ENCODE measurements around the gene DHTKD1. TPM values are rescaled to one million over a fixed set of nuclear protein-coding genes. Genes with fewer than 3 reads are reported as not detected.

DHTKD1 gene
- total RNA-seq, 1 experiment from 2014 or later = 20.6 TPM

- intact Hi-C loops (cut with micrococcal nuclease) = no loop called here
- no peaks in the 10 kb centered on the region for H3K36me3 ChIP-seq (ENCODE audit: control insufficient read depth in 1 of 2, insufficient read depth in 2 of 2, low read length in 2 of 2)
- no peak overlapping the region for H3K9ac ChIP-seq (ENCODE audit: low read length)
- BruUV-seq (replicated peaks) = no TSS peak
- H2AFZ ChIP-seq (ENCODE audit: low read depth, low read length, poor library complexity, severe bottlenecking) = no peak overlapping the region
- peaks cover 6 to 12% of the 10 kb centered on the region in 2 experiments; a peak in 3 of 4 replicates for H3K4me1 ChIP-seq (ENCODE audit: control insufficient read depth in 1 of 2, insufficient read depth in 2 of 2, low read length in 2 of 2)
- POLR2A ChIA-PET = no interaction called here
- no peaks in the 10 kb centered on the region for H3K79me2 ChIP-seq (ENCODE audit: insufficient read depth, low read length)
- TF ChIP-seq EZH2 (IDR thresholded peaks at IDR 0.05) (no peak), SRF (IDR thresholded peaks at IDR 0.05; ENCODE audit: low read depth) (no peak), FOSL1 (IDR thresholded peaks at IDR 0.05; ENCODE audit: low read depth) (no peak), POLR2A (IDR thresholded peaks at IDR 0.05; ENCODE audit: borderline replicate concordance, extremely low read depth, insufficient read depth, insufficient read length) (no peak), EZH2phosphoT487 (IDR thresholded peaks at IDR 0.05; ENCODE audit: borderline replicate concordance) (no peak), ZBTB33 (IDR thresholded peaks at IDR 0.05; ENCODE audit: extremely low read depth, insufficient replicate concordance, low read length) (no peak), EGR1 (IDR thresholded peaks at IDR 0.05; ENCODE audit: low read depth) (no peak)
- H3K27ac ChIP-seq (ENCODE audit: low read depth, low read length) = no peak overlapping the region
- DNase-seq (ENCODE audit: low read depth, low spot score) (no peak), ATAC-seq (no peak)
- RAD21 ChIA-PET (ENCODE audit: low non-redundant PET in 1 of 2, low total read pairs in 2 of 2, uncharacterized antibody in 2 of 2, unreplicated experiment in 2 of 2) = no interaction called here
- no peak overlapping the region for H3K4me2 ChIP-seq (ENCODE audit: low read length)
- no peaks in the 10 kb centered on the region for H3K9me2 ChIP-seq (ENCODE audit: insufficient read depth)
- no peaks in the 10 kb centered on the region for H3K27me3 ChIP-seq (ENCODE audit: insufficient read depth, low read length)
- H4K20me1 ChIP-seq (ENCODE audit: insufficient read depth) = no peaks in the 10 kb centered on the region
- CTCF ChIA-PET = no interaction called here
- no peak overlapping the region for H3K4me3 ChIP-seq (replicated peaks in 1 of 2; ENCODE audit: low read depth in 1 of 2, low read length in 2 of 2)
- H3K9me3 ChIP-seq (ENCODE audit: control insufficient read depth in 1 of 2, insufficient read depth in 1 of 2, low read depth in 1 of 2, low read length in 2 of 2) = no peaks in the 10 kb centered on the region
Observed at GRCh38 chr10:12063483-12063818, 5.3 kb upstream of the DHTKD1 start.

- Histone ChIP-seq H3K79me2 (ENCODE audit: insufficient read depth, low read length) (peaks cover 12% of the 10 kb centered on the region), H3K9me2 (ENCODE audit: insufficient read depth) (no peaks in the 10 kb centered on the region), H2AFZ (ENCODE audit: low read depth, low read length, poor library complexity, severe bottlenecking) (no peak overlapping the region), H3K9me3 (ENCODE audit: control insufficient read depth in 1 of 2, insufficient read depth in 1 of 2, low read depth in 1 of 2, low read length in 2 of 2) (no peaks in the 10 kb centered on the region), H4K20me1 (ENCODE audit: insufficient read depth) (no peaks in the 10 kb centered on the region), H3K4me2 (ENCODE audit: low read length) (no peak overlapping the region), H3K9ac (ENCODE audit: low read length) (no peak overlapping the region), H3K36me3 (ENCODE audit: control insufficient read depth in 1 of 2, insufficient read depth in 2 of 2, low read length in 2 of 2) (no peaks in the 10 kb centered on the region), H3K27ac (ENCODE audit: low read depth, low read length) (no peak overlapping the region), H3K4me1 (ENCODE audit: control insufficient read depth in 1 of 2, insufficient read depth in 2 of 2, low read length in 2 of 2) (peaks cover 15 to 41% of the 10 kb centered on the region in 2 experiments), H3K27me3 (ENCODE audit: insufficient read depth, low read length) (no peaks in the 10 kb centered on the region), H3K4me3 (replicated peaks in 1 of 2; ENCODE audit: low read depth in 1 of 2, low read length in 2 of 2) (no peak overlapping the region)
- no peak for DNase-seq (ENCODE audit: low read depth, low spot score)
- intact Hi-C loops (cut with micrococcal nuclease) = no loop called here
- ChIA-PET CTCF (interaction anchor here (0.9 kb wide), 1 partner anchor 147 kb away, joined by 3 read pairs; no protein-coding TSS in a partner anchor), RAD21 (ENCODE audit: low non-redundant PET in 1 of 2, low total read pairs in 2 of 2, uncharacterized antibody in 2 of 2, unreplicated experiment in 2 of 2) (no interaction called here), POLR2A (no interaction called here)
- ATAC-seq = no peak
- BruUV-seq (replicated peaks) = no TSS peak
- TF ChIP-seq JUND (IDR thresholded peaks at IDR 0.05) (no peak), MAX (IDR thresholded peaks at IDR 0.05) (no peak), EGR1 (IDR thresholded peaks at IDR 0.05; ENCODE audit: low read depth) (no peak), POLR2AphosphoS5 (IDR thresholded peaks at IDR 0.05; ENCODE audit: low read depth, low read length) (no peak), ZNF274 (IDR thresholded peaks at IDR 0.05; ENCODE audit: low read depth, low read length) (no peak), SIN3A (IDR thresholded peaks at IDR 0.05; ENCODE audit: low read depth) (no peak), YY1 (IDR thresholded peaks at IDR 0.05; ENCODE audit: extremely low read depth, insufficient replicate concordance, low read depth, low read length) (no peak), CTCF (IDR thresholded peaks at IDR 0.05 in 2 of 3, conservative IDR thresholded peaks at IDR 0.05 in 1 of 3; ENCODE audit: borderline replicate concordance in 1 of 3, insufficient read depth in 1 of 3, low read depth in 2 of 3, low read length in 2 of 3) (no peak), POLR2A (IDR thresholded peaks at IDR 0.05; ENCODE audit: borderline replicate concordance, extremely low read depth, insufficient read depth, insufficient read length) (no peak)
Observed at GRCh38 chr10:12067336-12067735, 1.4 kb upstream of the DHTKD1 start.

Data from HCT116 (cell line).